HCT116 (cell line): ENCODE results near the gene CEP57. TPM values are rescaled to one million over a fixed set of nuclear protein-coding genes. Genes with fewer than 3 reads are reported as not detected.

Experiments
- ATAC-seq: fragments of 200-7000 bp; cut with Tn5 transposase; 2 replicates; pipeline ENCODE4 v1.9.1; 2020; ENCODE audit warnings: mild to moderate bottlenecking, moderate library complexity
- BruUV-seq: library from RNA; stranded (reverse); fragments of 400-500 nt; replicated peaks from 2 replicates; lab custom pipeline; 2021; lab: Mats Ljungman, UMichigan
- CTCF ChIA-PET: fragments of 300-600 bp; sonication (Branson Sonifier 250); formaldehyde crosslinking; loops from one replicate; lab custom pipeline; 2021; ENCODE audit warnings: antibody characterized with exemption; lab: Charles Lee
- POLR2A ChIA-PET: fragments of 300-600, 350-600 bp; sonication (Branson Sonifier 250); formaldehyde crosslinking; loops from one replicate; lab custom pipeline; 2021; ENCODE audit warnings: antibody characterized with exemption; lab: Charles Lee
- RAD21 ChIA-PET, 2 experiments: fragments of 300-600 bp; sonication (Branson Sonifier 250); formaldehyde crosslinking; loops; one replicate each; lab custom pipeline; 2023; ENCODE audit warnings: low total read pairs in 2 of 2; ENCODE audit not compliant: uncharacterized antibody in 2 of 2, unreplicated experiment in 2 of 2, low non-redundant PET in 1 of 2; lab: Charles Lee
- DNase-seq: peaks from one replicate; pipeline ENCODE4 v3.0.0-alpha.2; 2010; ENCODE audit warnings: low read depth, low spot score
- H2AFZ ChIP-seq: fragments of 200-600 bp; shearing (Covaris generic), sonication (generic); 2 replicates; pipeline ENCODE4 v1.6.1; 2017; ENCODE audit warnings: low read depth, mixed run types, mixed read lengths, antibody characterized with exemption, low read length; ENCODE audit not compliant: poor library complexity, severe bottlenecking
- H3K27ac ChIP-seq: 2 replicates; pipeline ENCODE4 v1.5.1; 2012; ENCODE audit warnings: low read depth, low read length
- H3K27me3 ChIP-seq: fragments of 200-600 bp; sonication (generic); 2 replicates; pipeline ENCODE4 v1.6.1; 2016; ENCODE audit warnings: mixed run types, low read length, mixed read lengths; ENCODE audit not compliant: insufficient read depth
- H3K36me3 ChIP-seq, 2 experiments: fragments of 200-500 bp in 1 of 2; fragments of 200-600 bp in 1 of 2; sonication (Bioruptor generic) in 1 of 2; sonication (generic) in 1 of 2; 2 replicates each; pipeline versions ENCODE4 v1.5.1 to v1.6.1; 2014 to 2016; ENCODE audit warnings: low read length in 2 of 2, inconsistent platforms in 1 of 2, mixed read lengths in 1 of 2, mixed run types in 1 of 2; ENCODE audit not compliant: insufficient read depth in 2 of 2, control insufficient read depth in 1 of 2
- H3K4me1 ChIP-seq, 2 experiments: fragments of 200-600 bp in 1 of 2; sonication (generic) in 1 of 2; 2 replicates each; pipeline versions ENCODE4 v1.5.1 to v1.6.1; 2012 to 2017; ENCODE audit warnings: low read length in 2 of 2, inconsistent platforms in 1 of 2, mild to moderate bottlenecking in 1 of 2, mixed read lengths in 1 of 2, mixed run types in 1 of 2, moderate library complexity in 1 of 2; ENCODE audit not compliant: insufficient read depth in 2 of 2, control insufficient read depth in 1 of 2
- H3K4me2 ChIP-seq: fragments of 200-600 bp; sonication (generic); 2 replicates; pipeline ENCODE4 v1.6.1; 2017; ENCODE audit warnings: mixed run types, low read length, mixed read lengths
- H3K4me3 ChIP-seq, 2 experiments: fragments of 200-600 bp in 1 of 2; sonication (generic) in 1 of 2; replicated peaks in 1 of 2; 2 replicates each; pipeline ENCODE4 v1.5.1; 2011 to 2016; ENCODE audit warnings: low read length in 2 of 2, control low read depth in 1 of 2, low read depth in 1 of 2, mild to moderate bottlenecking in 1 of 2, mixed read lengths in 1 of 2, mixed run types in 1 of 2
- H3K79me2 ChIP-seq: fragments of 200-600 bp; sonication (generic); 2 replicates; pipeline ENCODE4 v1.6.1; 2017; ENCODE audit warnings: mild to moderate bottlenecking, mixed run types, low read length, moderate library complexity, mixed read lengths; ENCODE audit not compliant: insufficient read depth
- H3K9ac ChIP-seq: fragments of 200-600 bp; sonication (generic); 2 replicates; pipeline ENCODE4 v1.6.1; 2016; ENCODE audit warnings: low read length, mixed read lengths
- H3K9me2 ChIP-seq: fragments of 200-600 bp; sonication (generic), shearing (Covaris generic); 2 replicates; pipeline ENCODE4 v1.6.1; 2017; ENCODE audit warnings: mixed run types, mild to moderate bottlenecking, moderate library complexity; ENCODE audit not compliant: insufficient read depth
- H3K9me3 ChIP-seq, 2 experiments: fragments of 200-500 bp in 1 of 2; fragments of 200-600 bp in 1 of 2; sonication (Bioruptor generic) in 1 of 2; sonication (generic) in 1 of 2; 2 replicates each; pipeline ENCODE4 v1.6.1; 2014 to 2017; ENCODE audit warnings: low read length in 2 of 2, mixed read lengths in 2 of 2, inconsistent platforms in 1 of 2, low read depth in 1 of 2, mild to moderate bottlenecking in 1 of 2, mixed run types in 1 of 2, moderate library complexity in 1 of 2; ENCODE audit not compliant: control insufficient read depth in 1 of 2, insufficient read depth in 1 of 2
- H4K20me1 ChIP-seq: fragments of 200-600 bp; sonication (generic), shearing (Covaris generic); 2 replicates; pipeline ENCODE4 v1.6.1; 2017; ENCODE audit warnings: mixed run types, mild to moderate bottlenecking, moderate library complexity; ENCODE audit not compliant: insufficient read depth
- ATF3 ChIP-seq: IDR thresholded peaks from 2 replicates; pipeline ENCODE4 v1.6.1; 2012
- CBX3 ChIP-seq: IDR thresholded peaks from 2 replicates; pipeline ENCODE4 v1.6.1; 2012; ENCODE audit warnings: low read depth
- CEBPB ChIP-seq: IDR thresholded peaks from 2 replicates; pipeline ENCODE4 v1.6.1; 2012; ENCODE audit warnings: low read depth
- EGR1 ChIP-seq: IDR thresholded peaks from 2 replicates; pipeline ENCODE4 v1.6.1; 2012; ENCODE audit warnings: low read depth
- ELF1 ChIP-seq: IDR thresholded peaks from 2 replicates; pipeline ENCODE4 v1.6.1; 2012; ENCODE audit warnings: low read depth, borderline replicate concordance
- FOSL1 ChIP-seq: IDR thresholded peaks from 2 replicates; pipeline ENCODE4 v1.6.1; 2012; ENCODE audit warnings: low read depth
- JUND ChIP-seq: IDR thresholded peaks from 2 replicates; pipeline ENCODE4 v1.6.1; 2012
- POLR2AphosphoS5 ChIP-seq: IDR thresholded peaks from 2 replicates; pipeline ENCODE4 v1.6.1; 2011; ENCODE audit warnings: mild to moderate bottlenecking, low read depth, low read length, moderate library complexity
- RAD21 ChIP-seq: IDR thresholded peaks from 2 replicates; pipeline ENCODE4 v1.6.1; 2012; ENCODE audit warnings: low read depth, mild to moderate bottlenecking
- REST ChIP-seq: IDR thresholded peaks from 2 replicates; pipeline ENCODE4 v1.6.1; 2012; ENCODE audit warnings: low read depth
- SIN3A ChIP-seq: IDR thresholded peaks from 2 replicates; pipeline ENCODE4 v1.6.1; 2012; ENCODE audit warnings: low read depth
- SP1 ChIP-seq: IDR thresholded peaks from 2 replicates; pipeline ENCODE4 v1.6.1; 2012; ENCODE audit warnings: low read depth
- SRF ChIP-seq: IDR thresholded peaks from 2 replicates; pipeline ENCODE4 v1.6.1; 2012; ENCODE audit warnings: low read depth
- TCF7L2 ChIP-seq: IDR thresholded peaks from 2 replicates; pipeline ENCODE4 v1.7.0; 2011; ENCODE audit warnings: borderline replicate concordance, inconsistent platforms; ENCODE audit not compliant: insufficient read depth, insufficient read length; ENCODE audit errors: extremely low read depth
- YY1 ChIP-seq: IDR thresholded peaks from 2 replicates; pipeline ENCODE4 v1.6.1; 2011; ENCODE audit warnings: low read length, low read depth, moderate library complexity, mild to moderate bottlenecking; ENCODE audit not compliant: insufficient replicate concordance; ENCODE audit errors: extremely low read depth
- ZBTB33 ChIP-seq: IDR thresholded peaks from 2 replicates; pipeline ENCODE4 v1.6.1; 2011; ENCODE audit warnings: mild to moderate bottlenecking, low read length, moderate library complexity; ENCODE audit not compliant: insufficient replicate concordance; ENCODE audit errors: extremely low read depth
- ZFX ChIP-seq: fragments of 450-650 bp; IDR thresholded peaks from 2 replicates; pipeline ENCODE4 v1.6.1; 2017
- ZNF274 ChIP-seq: fragments of 200-500 bp; sonication (Bioruptor generic); IDR thresholded peaks from 2 replicates; pipeline ENCODE4 v1.6.1; 2014; ENCODE audit warnings: mild to moderate bottlenecking, low read depth, low read length, inconsistent platforms
- intact Hi-C: fragments of 100-400 bp; cut with micrococcal nuclease; formaldehyde crosslinking; loops from 2 replicates; pipeline ENCODE4 v1.10.0; 2022
- total RNA-seq: library from RNA; stranded (reverse); gene quantifications from one replicate; pipeline ENCODE4 v1.2.1, GENCODE V29; 2021; ENCODE audit not compliant: unreplicated experiment

Gene CEP57
- total RNA-seq, 1 experiment from 2014 or later, result 43.3 TPM

GRCh38 chr11:95792200-95792599 is 1.9 kb downstream of the CEP57 start:
- peak overlapping the region; percentile 92 for H3K4me2 ChIP-seq
- RAD21 ChIA-PET, result no interaction called here
- H3K79me2 ChIP-seq, result peaks cover 77% of the 10 kb centered on the region
- intact Hi-C loops, result loop anchor here (5.0 kb wide), 1 partner anchor 600 kb away; the partner anchor contains the start of gene JRKL
- no peak overlapping the region for H3K27ac ChIP-seq
- no peak overlapping the region for H3K9ac ChIP-seq
- CTCF ChIA-PET, result no interaction called here
- TF ChIP-seq ZBTB33, result no peak
- TF ChIP-seq ELF1, result no peak
- TF ChIP-seq CEBPB, result no peak
- TF ChIP-seq SP1, result no peak
- no peak for TF ChIP-seq ZNF274
- no peak for TF ChIP-seq SIN3A
- no peak for TF ChIP-seq YY1
- no peak for TF ChIP-seq FOSL1
- no peak for TF ChIP-seq REST
- TF ChIP-seq SRF, result no peak
- TF ChIP-seq ZFX, result no peak
- TF ChIP-seq EGR1, result no peak
- no peak for TF ChIP-seq ATF3
- no peak for TF ChIP-seq JUND
- no peak for TF ChIP-seq CBX3
- TF ChIP-seq TCF7L2, result no peak
- no peak for TF ChIP-seq POLR2AphosphoS5
- no peak for TF ChIP-seq RAD21
- H3K9me3 ChIP-seq, result no peaks in the 10 kb centered on the region
- ATAC-seq, result no peak
- POLR2A ChIA-PET, result no interaction called here
- H4K20me1 ChIP-seq, result no peaks in the 10 kb centered on the region; the same call in 1 of the 2 replicates
- H3K9me2 ChIP-seq, result no peaks in the 10 kb centered on the region
- DNase-seq, result no peak
- no peaks in the 10 kb centered on the region for H3K27me3 ChIP-seq
- no peak overlapping the region for H3K4me3 ChIP-seq
- H3K4me1 ChIP-seq, result peaks cover 9 to 18% of the 10 kb centered on the region in 2 experiments; a peak in 3 of 4 replicates
- BruUV-seq, result no TSS peak
- H3K36me3 ChIP-seq, result no peaks in the 10 kb centered on the region
- no peak overlapping the region for H2AFZ ChIP-seq
